HG03066 (cell line): Measurements from ENCODE around the gene INSC.

Experiments
- ATAC-seq: cut with Tn5 transposase; IDR thresholded peaks from one replicate; pipeline ENCODE4 v1.9.1; 2021; ENCODE audit warnings: low read depth; ENCODE audit not compliant: unreplicated experiment

Gene INSC

GRCh38 chr11:15268598-15268997, 153.9 kb downstream of the INSC start:
- no peak for ATAC-seq

- no peak for ATAC-seq
Measured at GRCh38 chr11:15275141-15275540, 160.4 kb downstream of the INSC start.

GRCh38 chr11:15276621-15277020, 161.9 kb downstream of the INSC start:
- no peak for ATAC-seq

- ATAC-seq: no peak
Measured at GRCh38 chr11:15278128-15278527, 163.4 kb downstream of the INSC start.

GRCh38 chr11:15280393-15280792, 165.7 kb downstream of the INSC start:
- no peak for ATAC-seq

GRCh38 chr11:15282754-15283153, 168.0 kb downstream of the INSC start:
- ATAC-seq: no peak

GRCh38 chr11:15286465-15286864, 171.7 kb downstream of the INSC start:
- ATAC-seq: no peak

- ATAC-seq: no peak
Measured at GRCh38 chr11:15288863-15289262, 174.1 kb downstream of the INSC start.

GRCh38 chr11:15289723-15290122, 175.0 kb downstream of the INSC start:
- no peak for ATAC-seq

GRCh38 chr11:15291885-15292284, 177.2 kb downstream of the INSC start:
- ATAC-seq: no peak

GRCh38 chr11:15293975-15294620, 179.4 kb downstream of the INSC start:
- ATAC-seq: no peak

- ATAC-seq: no peak
Measured at GRCh38 chr11:15295695-15296094, 181.0 kb downstream of the INSC start.
